GM10266 (cell line): ENCODE data around the gene SPTBN1.

ENCODE experiments used
- DNase-seq: peaks from one replicate; pipeline ENCODE4 v3.0.0; 2012; ENCODE audit errors: extremely low spot score
- CTCF ChIP-seq: IDR thresholded peaks from 2 replicates; pipeline ENCODE4 v1.5.1; 2012; ENCODE audit warnings: mild to moderate bottlenecking, low read depth; ENCODE audit not compliant: control insufficient read depth, insufficient read depth; ENCODE audit errors: missing control alignments

The SPTBN1 gene

DNA sequence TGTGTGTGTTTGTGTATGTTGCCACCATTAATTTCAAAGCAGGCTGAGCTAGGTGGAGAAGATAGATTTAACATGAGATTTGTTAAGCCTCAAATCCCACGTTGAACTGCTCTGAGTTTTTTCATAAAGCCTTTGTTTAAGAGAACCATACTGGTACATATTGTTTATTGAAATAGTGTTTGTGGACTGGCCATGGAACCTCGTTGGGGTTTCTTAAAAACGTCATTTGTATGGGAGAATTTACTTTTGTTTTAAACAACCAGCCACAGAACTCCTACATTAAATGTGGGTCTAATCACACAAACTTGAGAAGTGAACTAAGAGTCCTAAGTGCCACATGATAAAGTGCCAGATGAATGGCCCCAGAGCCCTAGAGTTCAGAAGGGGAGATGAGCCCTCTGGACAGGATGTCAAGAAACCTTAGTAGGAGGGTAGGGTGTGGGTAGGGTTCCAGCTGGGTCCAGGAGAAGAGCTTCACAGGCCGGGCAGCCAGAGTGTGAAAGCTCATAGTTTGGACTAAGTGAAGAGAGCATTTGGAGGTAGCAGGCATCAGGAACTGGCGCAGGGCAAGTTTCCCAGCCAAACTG, 146.7 kb downstream of the SPTBN1 start:
- no peak for TF ChIP-seq CTCF
- no peak for DNase-seq

DNA sequence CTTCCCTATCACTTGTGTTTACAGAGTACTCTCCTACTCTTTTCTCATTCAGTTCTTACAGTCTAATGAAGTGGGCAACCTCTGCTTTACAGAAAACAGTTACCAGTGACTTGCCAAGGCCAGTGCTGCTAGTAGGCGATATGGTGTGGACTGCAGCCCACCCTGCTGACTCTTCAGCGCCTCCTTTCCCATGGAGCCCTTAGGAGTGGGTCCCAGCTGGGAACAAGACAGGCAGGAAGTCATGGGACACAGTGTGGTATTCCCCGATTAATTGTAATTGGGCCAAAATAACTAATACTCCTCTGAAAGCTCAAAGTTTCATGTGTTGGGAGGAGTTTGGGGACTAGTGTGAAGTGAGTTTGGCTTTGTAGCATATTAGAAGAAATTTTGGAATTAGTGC, 147.2 kb downstream of the SPTBN1 start:
- TF ChIP-seq CTCF: no peak
- no peak for DNase-seq

- DNase-seq: no peak
These were observed 147.7 kb downstream of the SPTBN1 start for GRCh38 chr2:54603796-54604195.

DNA sequence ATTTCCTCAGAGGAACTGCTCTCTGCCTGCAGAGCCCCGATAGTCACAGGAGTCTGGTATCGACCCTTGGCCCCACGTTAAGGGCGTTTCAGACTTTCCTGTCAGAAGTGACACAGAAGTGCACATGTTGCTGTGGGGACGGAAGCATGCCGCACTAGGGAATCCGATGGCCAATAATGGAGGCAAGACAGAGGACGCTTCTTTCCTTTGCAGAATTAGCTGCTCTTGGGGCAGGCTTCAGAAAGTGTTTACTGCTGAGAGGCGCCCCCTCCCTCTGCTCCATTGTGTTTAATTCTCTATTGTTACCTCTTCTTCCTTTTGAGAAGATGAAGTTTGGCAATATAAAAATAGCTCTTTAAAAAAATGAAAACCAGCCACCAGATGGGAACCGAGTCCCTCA, 148.7 kb downstream of the SPTBN1 start:
- TF ChIP-seq CTCF: no peak
- no peak for DNase-seq

More at GRCh38 chr2:54603796-54604195, 147.7 kb downstream of the SPTBN1 start:
- TF ChIP-seq CTCF: no peak

DNA sequence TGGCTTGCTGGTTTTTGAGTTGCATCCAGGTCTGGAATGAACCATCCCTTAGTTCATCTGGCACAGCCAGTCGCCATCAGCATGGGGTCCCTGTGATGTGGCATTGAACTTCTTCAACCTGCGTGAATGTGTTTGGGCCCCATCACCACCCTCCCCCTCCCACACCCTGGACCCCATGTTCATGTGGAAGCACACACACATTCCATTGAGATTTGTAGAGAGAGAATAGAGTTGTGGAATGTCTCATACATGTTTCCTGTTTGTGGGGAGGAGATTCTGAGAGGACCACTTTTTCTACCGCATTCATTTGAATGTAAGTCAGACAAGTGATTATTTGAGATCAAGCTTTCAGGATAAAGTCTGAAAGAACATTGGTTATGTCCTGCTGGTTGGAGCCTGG, 149.7 kb downstream of the SPTBN1 start:
- no peak for DNase-seq
- TF ChIP-seq CTCF: no peak

GRCh38 chr2:54606393-54606958, 150.3 kb downstream of the SPTBN1 start:
- no peak for DNase-seq
- TF ChIP-seq CTCF: no peak

DNA sequence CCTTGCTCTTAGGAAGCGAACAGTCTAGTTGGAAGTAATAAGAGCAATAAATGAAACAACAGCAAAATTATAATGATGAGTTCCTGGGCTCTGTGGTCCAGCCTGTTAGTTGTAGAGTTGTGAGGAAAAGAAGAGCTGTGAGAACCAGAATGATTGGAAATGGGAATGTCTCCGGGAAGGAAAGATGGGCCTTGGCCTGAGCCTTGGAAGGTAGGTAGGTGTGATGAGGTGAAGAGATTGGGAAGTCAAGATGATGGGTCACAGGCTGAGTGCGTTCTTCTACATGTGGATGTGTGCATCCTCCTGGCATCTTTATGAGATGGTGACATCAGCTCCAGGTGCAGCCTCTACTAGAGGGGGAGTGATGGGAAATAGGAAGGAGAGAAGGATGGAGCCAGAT, 152.1 kb downstream of the SPTBN1 start:
- no peak for TF ChIP-seq CTCF
- no peak for DNase-seq
